Stimulated activated CD4-positive, alpha-beta T cell treated with anti-CD3 and anti-CD28 coated beads, Interleukin-15, amount 100 ng/mL, for 24 hours (primary cell): Measurements from ENCODE around the gene KIF18B.

Experiments
- DNase-seq: peaks from one replicate; pipeline ENCODE4 v3.0.0-alpha.2; 2020

Gene KIF18B

GRCh38 chr17:44904001-44904984, 43.3 kb downstream of the KIF18B start:
- no peak for DNase-seq

- no peak for DNase-seq
Measured at GRCh38 chr17:44903012-44903685, 44.4 kb downstream of the KIF18B start.

- no peak for DNase-seq
Measured at GRCh38 chr17:44902135-44902760, 45.3 kb downstream of the KIF18B start.

GRCh38 chr17:44901411-44901921, 46.1 kb downstream of the KIF18B start:
- no peak for DNase-seq

- no peak for DNase-seq
Measured at GRCh38 chr17:44900894-44901293, 46.7 kb downstream of the KIF18B start.

GRCh38 chr17:44899074-44899782, 48.3 kb downstream of the KIF18B start, which contains the start of gene EFTUD2:
TSS of gene EFTUD2 (minus strand) at chr17:44899445. CDS start at chr17:44894521, 4,924 bp downstream.
- peak; percentile 93 for DNase-seq

- DNase-seq, result no peak
Measured at GRCh38 chr17:44898768-44899073, 48.9 kb downstream of the KIF18B start.

GRCh38 chr17:44894642-44895041, 52.9 kb downstream of the KIF18B start:
- DNase-seq, result no peak

GRCh38 chr17:44892250-44892649, 55.3 kb downstream of the KIF18B start:
- no peak for DNase-seq

- no peak for DNase-seq
Measured at GRCh38 chr17:44889003-44889402, 58.6 kb downstream of the KIF18B start.

GRCh38 chr17:44887971-44888954, 59.3 kb downstream of the KIF18B start:
- no peak for DNase-seq

- no peak for DNase-seq
Measured at GRCh38 chr17:44887016-44887415, 60.6 kb downstream of the KIF18B start.

- no peak for DNase-seq
Measured at GRCh38 chr17:44884941-44885340, 62.6 kb downstream of the KIF18B start.

- DNase-seq, result no peak
Measured at GRCh38 chr17:44881145-44881544, 66.4 kb downstream of the KIF18B start.

- no peak for DNase-seq
Measured at GRCh38 chr17:44880062-44880461, 67.5 kb downstream of the KIF18B start.

- no peak for DNase-seq
Measured at GRCh38 chr17:44879376-44879775, 68.2 kb downstream of the KIF18B start.

GRCh38 chr17:44878627-44879221, 68.8 kb downstream of the KIF18B start:
- peak; percentile 31 for DNase-seq

GRCh38 chr17:44877121-44877520, 70.5 kb downstream of the KIF18B start:
- no peak for DNase-seq

- DNase-seq, result no peak
Measured at GRCh38 chr17:44875761-44876160, 71.8 kb downstream of the KIF18B start.
